IMR-90 (cell line): Measurements from ENCODE around the gene PYGO2. TPM values are rescaled to one million over a fixed set of nuclear protein-coding genes. Genes with fewer than 3 reads are reported as not detected.

Source experiments
- ATAC-seq: fragments of 200-7000 bp; cut with Tn5 transposase; 2 replicates; pipeline ENCODE4 v1.9.1; 2020; ENCODE audit warnings: low read depth, mild to moderate bottlenecking, moderate library complexity
- BruUV-seq: library from RNA; stranded (reverse); fragments of 400-500 nt; replicated peaks from 2 replicates; lab custom pipeline; 2021; lab: Mats Ljungman, UMichigan
- CTCF ChIA-PET: fragments of 300-600 bp; formaldehyde crosslinking; extraction: SDS; loops from one replicate; lab custom pipeline; 2021; ENCODE audit warnings: antibody characterized with exemption; lab: Yijun Ruan, JAX
- POLR2A ChIA-PET: fragments of 300-600 bp; sonication (Branson Sonifier 250); formaldehyde crosslinking; loops from one replicate; lab custom pipeline; 2022; ENCODE audit warnings: antibody characterized with exemption; ENCODE audit not compliant: unreplicated experiment; lab: Charles Lee
- DNase-seq: peaks from one replicate; pipeline ENCODE4 v3.0.0; 2013
- H2AFZ ChIP-seq: replicated peaks from 2 replicates; pipeline ENCODE3; 2013; ENCODE audit warnings: low read length, mild to moderate bottlenecking; ENCODE audit not compliant: poor library complexity
- H2AK5ac ChIP-seq: 2 replicates; pipeline ENCODE4 v1.6.1; 2013; ENCODE audit warnings: low read depth, low read length, inconsistent platforms
- H2AK9ac ChIP-seq: replicated peaks from 2 replicates; pipeline ENCODE3; 2013; ENCODE audit warnings: mild to moderate bottlenecking, low read depth, low read length, moderate library complexity; ENCODE audit not compliant: poor library complexity
- H2BK120ac ChIP-seq: 2 replicates; pipeline ENCODE4 v1.6.1; 2013; ENCODE audit warnings: low read depth, low read length, inconsistent platforms
- H2BK15ac ChIP-seq: 3 replicates; pipeline ENCODE4 v1.6.1; 2013; ENCODE audit warnings: low read depth, low read length, inconsistent platforms
- H2BK20ac ChIP-seq: 2 replicates; pipeline ENCODE4 v1.6.1; 2013; ENCODE audit warnings: low read depth, mild to moderate bottlenecking, inconsistent platforms, low read length, moderate library complexity
- H2BK5ac ChIP-seq: 2 replicates; pipeline ENCODE4 v1.6.1; 2013; ENCODE audit warnings: mild to moderate bottlenecking, low read depth, low read length, inconsistent platforms; ENCODE audit not compliant: poor library complexity, severe bottlenecking
- H3K14ac ChIP-seq: replicated peaks from 2 replicates; pipeline ENCODE4 v1.6.1; 2013; ENCODE audit warnings: low read depth, low read length, inconsistent platforms
- H3K18ac ChIP-seq: 2 replicates; pipeline ENCODE4 v1.6.1; 2013; ENCODE audit warnings: low read depth, low read length, control low read depth
- H3K23ac ChIP-seq: 2 replicates; pipeline ENCODE4 v1.6.1; 2013; ENCODE audit warnings: low read depth, low read length, inconsistent platforms
- H3K27ac ChIP-seq: 2 replicates; pipeline ENCODE4 v1.5.1; 2013; ENCODE audit warnings: mild to moderate bottlenecking, control low read depth, low read length; ENCODE audit not compliant: insufficient read depth
- H3K27me3 ChIP-seq: 2 replicates; pipeline ENCODE4 v1.6.1; 2013; ENCODE audit warnings: low read length; ENCODE audit not compliant: control insufficient read depth, insufficient read depth
- H3K36me3 ChIP-seq: 2 replicates; pipeline ENCODE4 v1.6.1; 2013; ENCODE audit warnings: low read length, mixed read lengths; ENCODE audit not compliant: control insufficient read depth, insufficient read depth
- H3K4ac ChIP-seq: 2 replicates; pipeline ENCODE4 v1.6.1; 2013; ENCODE audit warnings: low read depth, low read length, inconsistent platforms
- H3K4me1 ChIP-seq: 2 replicates; pipeline ENCODE4 v1.6.1; 2013; ENCODE audit warnings: low read length, mixed read lengths; ENCODE audit not compliant: control insufficient read depth, insufficient read depth
- H3K4me2 ChIP-seq: 2 replicates; pipeline ENCODE4 v1.6.1; 2013; ENCODE audit warnings: low read depth, mild to moderate bottlenecking, control low read depth, low read length, moderate library complexity
- H3K4me3 ChIP-seq: 2 replicates; pipeline ENCODE4 v1.5.1; 2013; ENCODE audit warnings: low read depth, mild to moderate bottlenecking, control low read depth, low read length, moderate library complexity; ENCODE audit not compliant: insufficient read depth
- H3K56ac ChIP-seq: 2 replicates; pipeline ENCODE4 v1.6.1; 2013; ENCODE audit warnings: low read length, inconsistent platforms; ENCODE audit not compliant: insufficient read depth; ENCODE audit errors: extremely low read depth
- H3K79me1 ChIP-seq, 2 experiments: 2 replicates each; pipeline ENCODE4 v1.6.1; 2013; ENCODE audit warnings: low read length in 2 of 2, inconsistent platforms in 1 of 2, low read depth in 1 of 2
- H3K9ac ChIP-seq: 2 replicates; pipeline ENCODE4 v1.6.1; 2013; ENCODE audit warnings: low read depth, low read length, control low read depth
- H3K9me1 ChIP-seq: 2 replicates; pipeline ENCODE4 v1.6.1; 2013; ENCODE audit warnings: low read length, inconsistent platforms; ENCODE audit not compliant: insufficient read depth
- H3K9me3 ChIP-seq: 2 replicates; pipeline ENCODE4 v1.6.1; 2013; ENCODE audit warnings: low read length; ENCODE audit not compliant: control insufficient read depth, insufficient read depth
- H4K20me1 ChIP-seq: 2 replicates; pipeline ENCODE4 v1.6.1; 2013; ENCODE audit warnings: low read length, inconsistent platforms; ENCODE audit not compliant: insufficient read depth
- H4K5ac ChIP-seq: 2 replicates; pipeline ENCODE4 v1.6.1; 2013; ENCODE audit warnings: mild to moderate bottlenecking, low read depth, low read length, control low read depth
- H4K8ac ChIP-seq, 2 experiments: 2 replicates each; pipeline ENCODE4 v1.6.1; 2013; ENCODE audit warnings: low read depth in 2 of 2, low read length in 2 of 2, control low read depth in 1 of 2, inconsistent platforms in 1 of 2
- H4K91ac ChIP-seq: 2 replicates; pipeline ENCODE4 v1.6.1; 2013; ENCODE audit warnings: low read depth, low read length, inconsistent platforms; ENCODE audit not compliant: insufficient read depth
- BHLHE40 ChIP-seq: fragments of 150-350 bp; IDR thresholded peaks from 2 replicates; pipeline ENCODE4 v1.6.1; 2016; ENCODE audit warnings: mild to moderate bottlenecking, low read depth, low read length
- CEBPB ChIP-seq: IDR thresholded peaks from 2 replicates; pipeline ENCODE4 v1.6.1; 2012; ENCODE audit warnings: low read depth, low read length, improper control_type of control experiment
- CHD1 ChIP-seq: IDR thresholded peaks from 2 replicates; pipeline ENCODE4 v1.6.1; 2012; ENCODE audit warnings: low read depth, low read length, improper control_type of control experiment
- CTCF ChIP-seq: conservative IDR thresholded peaks from 2 replicates; pipeline ENCODE4 v1.5.1; 2012; ENCODE audit warnings: mild to moderate bottlenecking, low read depth, low read length, improper control_type of control experiment
- MAZ ChIP-seq: IDR thresholded peaks from 2 replicates; pipeline ENCODE4 v1.6.1; 2012; ENCODE audit warnings: low read depth, mild to moderate bottlenecking, low read length, improper control_type of control experiment, moderate library complexity, borderline replicate concordance
- MXI1 ChIP-seq: IDR thresholded peaks from 2 replicates; pipeline ENCODE4 v1.6.1; 2012; ENCODE audit warnings: low read depth, mild to moderate bottlenecking, low read length, moderate library complexity, borderline replicate concordance
- NFE2L2 ChIP-seq: fragments of 150-350 bp; IDR thresholded peaks from 2 replicates; pipeline ENCODE4 v1.6.1; 2016; ENCODE audit warnings: low read depth, mild to moderate bottlenecking, low read length
- POLR2A ChIP-seq: IDR thresholded peaks from 2 replicates; pipeline ENCODE4 v1.6.1; 2012; ENCODE audit warnings: mild to moderate bottlenecking, low read depth, low read length
- RAD21 ChIP-seq: IDR thresholded peaks from 2 replicates; pipeline ENCODE4 v1.6.1; 2012; ENCODE audit warnings: low read length, improper control_type of control experiment
- RFX5 ChIP-seq: IDR thresholded peaks from 2 replicates; pipeline ENCODE4 v1.8.0; 2012; ENCODE audit warnings: low read depth, mild to moderate bottlenecking, low read length, moderate library complexity
- WGBS, 2 experiments: methylation state at CpG; one replicate each; pipeline versions ENCODE4 v1.1.5 to v1.1.7; 2013; ENCODE audit warnings: missing lambda C conversion rate in 2 of 2; ENCODE audit not compliant: insufficient read length in 1 of 2; ENCODE audit errors: extremely low coverage in 2 of 2; 5-methylcytosine and 5-hydroxymethylcytosine counted together
- dilution Hi-C: fragments of 300-500 bp; cut with HindIII; formaldehyde crosslinking; loops from one replicate; pipeline ENCODE4 v1.14.3; 2018; ENCODE audit warnings: low sequenced_read_pairs; ENCODE audit not compliant: unreplicated experiment
- in situ Hi-C: fragments of 300-500 bp; cut with MboI; formaldehyde crosslinking; loops from 3 replicates; pipeline ENCODE4 v1.14.3; 2019; ENCODE audit warnings: low sequenced_read_pairs, inconsistent platforms, mixed read lengths
- intact Hi-C: fragments of 100-400 bp; cut with micrococcal nuclease; formaldehyde crosslinking; loops from 2 replicates; pipeline ENCODE4 v1.10.0; 2022
- polyA plus RNA-seq, 3 experiments: library from polyadenylated mRNA; depleted of rRNA; stranded (reverse); fragments of >200 nt; gene quantifications; 2 replicates each; pipeline ENCODE4 v1.2.3, GENCODE V29; 2012; ENCODE audit warnings: low replicate concordance in 1 of 3
- total RNA-seq: library from RNA; depleted of rRNA; stranded (reverse); fragments of >200 nt; gene quantifications from 2 replicates; pipeline ENCODE4 v1.2.3, GENCODE V29; 2012

The PYGO2 gene
- total and polyA plus RNA-seq, 2 of the 4 experiments (the other 2 are of a cell fraction), result 5.4 to 14.8 TPM

GRCh38 chr1:154975409-154976059, 14.0 kb upstream of the PYGO2 start:
- H4K5ac ChIP-seq, result peak overlapping the region; percentile 81
- ATAC-seq, result no peak
- ChIA-PET POLR2A (no interaction called here), CTCF (no interaction called here)
- intact Hi-C loops (loop anchor here (10.0 kb wide), 1 partner anchor 199 kb away; the partner anchor contains the start of genes KRTCAP2 and TRIM46), dilution Hi-C loops (no loop called here), in situ Hi-C loops (no loop called here)
- TF ChIP-seq NFE2L2, result no peak
- TF ChIP-seq RAD21, result no peak
- 0 out of 2 replicates have a peak, but pooled peaks have one; percentile 0 for TF ChIP-seq POLR2A
- TF ChIP-seq CEBPB, result no peak
- TF ChIP-seq CTCF, result no peak
- TF ChIP-seq BHLHE40, result no peak
- TF ChIP-seq RFX5, result no peak
- no peak for TF ChIP-seq CHD1
- peak; percentile 26; the same call in 1 of the 2 replicates for TF ChIP-seq MAZ
- no peak for TF ChIP-seq MXI1
- no TSS peak for BruUV-seq
- peak overlapping the region; percentile 72 for H2AK5ac ChIP-seq
- no peaks in the 10 kb centered on the region for H3K9me3 ChIP-seq
- peaks cover 11% of the 10 kb centered on the region for H3K4me1 ChIP-seq
- DNase-seq, result peak; percentile 53
- peak overlapping the region; percentile 92 for H2BK20ac ChIP-seq
- H3K23ac ChIP-seq, result peak overlapping the region; percentile 93
- H2BK15ac ChIP-seq, result peak overlapping the region; percentile 48; the same call in 2 of the 3 replicates
- H2BK120ac ChIP-seq, result peak overlapping the region; percentile 66
- no peaks in the 10 kb centered on the region for H3K27me3 ChIP-seq
- peaks cover 6 to 35% of the 10 kb centered on the region in 2 experiments for H3K79me1 ChIP-seq
- H3K56ac ChIP-seq, result peak overlapping the region; percentile 89
- H4K91ac ChIP-seq, result peak overlapping the region; percentile 92
- peak overlapping the region; percentile 76 for H3K18ac ChIP-seq
- peaks cover 7% of the 10 kb centered on the region for H3K9me1 ChIP-seq
- peak overlapping the region; percentile 91 for H3K4me2 ChIP-seq
- H4K20me1 ChIP-seq, result no peaks in the 10 kb centered on the region; the same call in 1 of the 2 replicates
- peak overlapping the region; percentile 57 for H3K4me3 ChIP-seq
- H2AFZ ChIP-seq, result peak overlapping the region; percentile 79
- H3K36me3 ChIP-seq, result no peaks in the 10 kb centered on the region
- peak overlapping the region; percentile 29 to 90 for H4K8ac ChIP-seq
- peak overlapping the region; percentile 91 for H3K9ac ChIP-seq
- peak overlapping the region; percentile 98 for H3K14ac ChIP-seq
- peak overlapping the region; percentile 97 for H3K4ac ChIP-seq
- peak overlapping the region; percentile 98 for H2AK9ac ChIP-seq
- peak overlapping the region; percentile 96 for H2BK5ac ChIP-seq
- 0% methylated on average over 1 of the region's 24 CpGs; no CpG with 5 or more reads in 1 of the 2 experiments for WGBS, 2 experiments
- peak overlapping the region; percentile 80 for H3K27ac ChIP-seq
